ENCODE measurements around the gene SUFU. TPM values are rescaled to one million over a fixed set of nuclear protein-coding genes. Genes with fewer than 3 reads are reported as not detected.

Gene SUFU
- total RNA-seq, 1 donor from 2014 or later = 2.9 TPM

DNA sequence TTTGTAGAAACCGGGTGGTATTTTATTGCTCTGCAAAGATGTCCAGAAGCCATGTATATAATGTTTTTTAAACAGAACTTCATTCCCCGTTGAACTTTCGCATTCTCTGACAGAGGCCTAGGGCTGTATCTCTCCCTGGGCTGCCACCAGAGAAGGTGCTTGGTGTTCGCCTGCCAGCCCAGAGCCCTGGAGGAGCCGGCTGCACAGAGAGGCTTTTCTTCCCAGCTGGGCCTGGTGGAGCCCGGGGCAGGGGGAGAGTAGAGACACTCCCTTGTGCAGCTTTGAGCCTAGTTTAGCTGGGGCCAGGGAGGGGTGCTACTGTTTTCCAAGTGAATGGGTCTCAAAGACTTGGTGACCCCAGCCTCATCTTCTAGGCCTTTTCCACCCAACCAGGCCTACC is 126.9 kb downstream of the SUFU start:
- DNase-seq (ENCODE audit: low spot score in 2 of 2) (no peak), FAIRE-seq (no peak)

DNA sequence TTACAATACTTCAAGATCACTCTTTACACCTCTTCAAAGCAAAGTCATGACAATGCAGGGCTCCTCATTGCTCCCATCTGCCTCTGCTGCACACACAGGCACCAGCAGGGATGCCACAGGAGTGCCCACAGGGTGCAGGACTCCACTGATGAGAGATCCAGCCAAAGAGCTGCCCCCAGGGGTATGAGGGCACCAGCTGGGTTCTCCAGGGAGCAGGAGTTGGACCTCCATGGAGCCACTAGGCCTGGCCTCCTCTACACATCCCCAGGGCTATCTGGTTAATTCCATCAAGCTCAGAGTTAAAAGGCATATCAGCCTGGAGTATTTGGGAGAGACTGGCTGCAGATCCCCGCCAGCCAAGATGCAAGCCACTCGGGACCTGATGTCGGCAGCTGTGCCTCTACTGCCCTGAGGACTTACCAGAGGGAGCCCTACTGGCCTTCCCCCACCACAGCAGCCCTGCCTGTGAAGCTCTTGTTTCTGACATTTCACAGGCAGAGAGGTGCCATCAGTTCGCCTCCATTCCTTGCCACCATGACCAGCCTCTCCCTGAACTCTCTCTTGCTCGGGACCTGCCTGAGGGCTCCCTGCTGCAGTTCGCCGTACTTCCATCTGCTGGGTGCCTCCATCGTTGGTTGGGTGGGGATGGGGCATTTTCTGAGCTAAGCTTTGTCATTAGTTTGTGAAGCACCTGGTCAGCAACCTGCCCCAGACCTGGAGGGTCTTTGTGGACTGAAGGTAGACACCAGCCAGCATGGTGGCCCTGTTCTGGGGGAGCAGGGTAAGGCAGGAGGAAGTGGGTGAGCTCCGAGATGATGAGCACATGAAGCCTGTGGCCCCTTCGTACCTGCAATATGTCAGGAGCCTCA is 128.0 kb downstream of the SUFU start:
- no peak for DNase-seq (ENCODE audit: low spot score in 2 of 2)
- FAIRE-seq = no peak

DNA sequence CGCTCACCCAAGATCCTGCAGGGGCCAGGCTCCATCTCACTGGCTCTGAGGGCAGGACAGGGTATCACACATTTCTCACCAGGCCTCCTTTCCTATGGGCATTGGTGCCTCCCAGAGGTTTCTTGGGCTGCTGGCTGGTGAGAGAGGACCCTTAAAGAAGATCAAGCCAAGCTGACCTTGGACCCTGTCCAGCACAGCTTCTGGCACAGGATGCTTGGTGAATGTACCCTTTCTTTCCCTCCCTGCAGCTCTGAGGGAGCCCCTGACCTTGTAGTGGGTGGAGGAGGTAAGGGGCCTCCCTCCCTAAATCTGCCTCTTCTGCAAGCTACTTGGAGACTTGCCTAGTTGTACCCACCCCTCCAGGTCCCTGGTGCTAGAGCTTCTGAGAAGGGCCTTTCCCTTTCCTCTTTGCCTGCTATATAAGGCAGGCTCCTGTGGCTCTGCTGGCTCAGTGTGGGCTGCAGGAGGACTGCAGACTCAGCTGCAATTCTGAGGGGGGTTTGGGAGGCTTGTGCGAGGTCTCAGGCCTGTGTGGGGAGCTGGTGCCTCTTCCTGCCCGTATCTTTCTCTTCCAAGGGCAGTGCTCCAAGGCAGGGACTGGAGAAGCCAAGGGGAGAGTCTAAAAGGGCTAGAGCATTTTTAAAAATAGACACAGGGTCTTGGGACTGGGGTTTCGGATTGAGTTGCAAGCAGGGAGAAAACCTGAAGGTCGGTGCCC is 128.8 kb downstream of the SUFU start:
- DNase-seq (ENCODE audit: low spot score in 2 of 2) = no peak
- FAIRE-seq = no peak

DNA sequence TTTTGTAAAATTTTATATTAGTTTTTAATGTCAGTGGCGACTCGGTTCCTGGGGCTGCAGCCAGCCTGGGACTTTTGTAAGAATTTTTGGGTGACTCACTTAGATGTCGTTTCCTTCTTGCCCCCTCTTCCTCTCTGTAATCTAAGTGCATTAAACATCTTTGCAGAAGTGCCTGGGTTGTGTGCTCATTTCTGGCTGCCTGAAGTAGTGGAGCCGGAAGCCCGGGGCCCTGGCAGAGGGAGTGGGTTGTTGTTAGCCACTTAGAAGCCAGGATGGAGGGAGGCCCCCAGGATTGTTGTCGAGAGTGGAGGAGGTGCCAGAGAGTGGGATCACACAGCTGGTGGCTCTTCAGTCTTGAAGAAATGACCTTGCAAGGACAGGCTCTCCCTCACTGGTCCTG is 129.5 kb downstream of the SUFU start:
- DNase-seq (ENCODE audit: low spot score in 2 of 2) = no peak
- FAIRE-seq = no peak

DNA sequence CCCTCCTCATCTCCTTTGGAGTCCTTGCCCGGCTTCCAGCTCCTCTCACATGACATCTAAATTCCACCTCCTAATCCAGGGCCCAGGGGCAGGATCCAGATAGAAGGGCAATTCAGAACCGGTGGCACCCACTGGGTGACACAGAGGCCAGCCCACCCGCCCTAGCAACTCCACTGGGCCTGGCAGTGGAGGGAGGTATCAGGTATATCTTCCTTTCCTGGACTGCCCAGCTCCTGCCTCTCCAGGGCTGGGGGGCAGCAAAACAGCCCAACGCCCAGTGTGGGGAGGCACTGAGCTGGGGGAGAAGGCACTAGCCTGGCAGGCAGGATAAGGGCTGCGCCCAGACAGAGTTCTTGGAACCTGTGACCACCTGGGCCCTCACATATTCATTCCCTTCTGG is 130.1 kb downstream of the SUFU start:
- DNase-seq (ENCODE audit: low spot score in 2 of 2) (no peak), FAIRE-seq (no peak)

DNA sequence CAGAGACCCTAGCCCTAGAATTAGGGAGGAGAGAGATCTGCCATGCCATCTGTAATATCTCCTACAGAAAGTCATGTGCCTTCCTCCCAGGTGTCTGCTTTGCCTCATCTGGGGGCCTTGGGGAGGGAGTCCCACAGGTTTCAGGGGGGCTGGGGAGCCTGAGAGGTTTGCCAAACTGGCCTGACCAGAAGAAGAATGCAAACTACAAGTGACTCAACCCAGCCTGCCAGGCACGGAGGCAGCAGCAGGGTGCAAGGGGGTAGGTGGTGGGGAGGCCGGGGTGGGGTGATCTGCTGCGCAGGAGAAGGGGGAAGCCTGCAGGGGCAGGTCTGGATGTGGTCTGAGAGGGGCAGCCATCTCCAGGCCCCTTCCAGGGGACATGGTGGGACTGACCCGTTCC is 130.9 kb downstream of the SUFU start:
- FAIRE-seq (no peak), DNase-seq (ENCODE audit: low spot score in 2 of 2) (no peak)

DNA sequence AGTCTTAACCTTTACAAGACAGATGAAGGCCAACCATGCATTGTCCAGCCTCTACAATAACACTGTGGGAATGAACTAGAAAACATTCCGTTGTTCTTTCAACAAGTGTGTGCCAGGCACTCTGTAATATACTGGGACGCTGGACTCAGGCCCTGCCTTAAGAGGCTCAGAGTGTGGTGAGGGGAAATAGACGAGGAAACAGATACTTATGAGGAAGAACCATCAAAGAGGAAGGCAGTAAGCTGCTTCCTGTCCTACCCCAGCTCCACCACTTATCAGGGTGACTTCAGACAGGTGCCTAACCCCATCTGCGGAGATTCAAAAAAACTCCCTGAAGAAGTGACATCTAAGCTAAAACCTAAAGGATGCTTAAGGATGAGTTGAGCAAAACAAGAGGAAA is 131.6 kb downstream of the SUFU start:
- FAIRE-seq (no peak), DNase-seq (ENCODE audit: low spot score in 2 of 2) (no peak)

DNA sequence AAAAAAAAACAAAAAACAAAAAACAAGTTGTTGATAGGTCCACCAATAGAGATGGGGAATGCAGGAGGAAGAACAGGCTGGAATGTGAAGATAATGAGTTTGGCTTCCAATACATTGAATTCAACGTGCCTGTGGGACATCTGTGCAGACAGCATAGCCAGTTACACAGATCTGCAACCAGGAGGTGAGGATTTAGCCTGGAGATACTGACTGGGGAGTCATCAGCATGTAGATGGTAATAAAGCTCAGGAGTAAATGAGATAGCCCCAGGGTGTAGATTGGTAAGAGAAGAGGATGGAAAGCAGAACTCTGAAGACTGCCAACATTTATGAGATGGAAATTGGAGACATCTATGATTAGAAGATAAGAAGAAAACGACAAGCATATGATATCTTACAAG is 135.8 kb downstream of the SUFU start:
- FAIRE-seq (no peak), DNase-seq (ENCODE audit: low spot score in 2 of 2) (no peak)

DNA sequence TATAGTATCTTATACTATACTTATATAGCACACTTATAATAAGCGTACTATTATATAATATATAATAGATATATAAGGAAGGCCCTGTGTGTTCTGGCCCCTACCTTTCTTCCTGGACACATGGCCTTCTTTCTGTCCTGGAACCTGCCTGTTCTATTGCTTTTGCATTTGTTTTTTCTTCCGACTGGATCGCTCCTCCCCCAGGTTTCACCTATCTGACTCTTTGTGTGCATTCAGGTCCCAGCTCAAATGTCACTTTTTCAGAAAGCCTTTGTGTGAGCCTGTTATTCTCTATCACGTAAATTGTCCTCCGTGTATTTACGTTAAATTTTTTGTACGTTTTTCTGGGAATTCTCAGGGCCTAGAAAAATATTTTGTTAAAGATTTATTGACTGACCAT is 137.6 kb downstream of the SUFU start:
- FAIRE-seq = no peak
- no peak for DNase-seq (ENCODE audit: low spot score in 2 of 2)

DNA sequence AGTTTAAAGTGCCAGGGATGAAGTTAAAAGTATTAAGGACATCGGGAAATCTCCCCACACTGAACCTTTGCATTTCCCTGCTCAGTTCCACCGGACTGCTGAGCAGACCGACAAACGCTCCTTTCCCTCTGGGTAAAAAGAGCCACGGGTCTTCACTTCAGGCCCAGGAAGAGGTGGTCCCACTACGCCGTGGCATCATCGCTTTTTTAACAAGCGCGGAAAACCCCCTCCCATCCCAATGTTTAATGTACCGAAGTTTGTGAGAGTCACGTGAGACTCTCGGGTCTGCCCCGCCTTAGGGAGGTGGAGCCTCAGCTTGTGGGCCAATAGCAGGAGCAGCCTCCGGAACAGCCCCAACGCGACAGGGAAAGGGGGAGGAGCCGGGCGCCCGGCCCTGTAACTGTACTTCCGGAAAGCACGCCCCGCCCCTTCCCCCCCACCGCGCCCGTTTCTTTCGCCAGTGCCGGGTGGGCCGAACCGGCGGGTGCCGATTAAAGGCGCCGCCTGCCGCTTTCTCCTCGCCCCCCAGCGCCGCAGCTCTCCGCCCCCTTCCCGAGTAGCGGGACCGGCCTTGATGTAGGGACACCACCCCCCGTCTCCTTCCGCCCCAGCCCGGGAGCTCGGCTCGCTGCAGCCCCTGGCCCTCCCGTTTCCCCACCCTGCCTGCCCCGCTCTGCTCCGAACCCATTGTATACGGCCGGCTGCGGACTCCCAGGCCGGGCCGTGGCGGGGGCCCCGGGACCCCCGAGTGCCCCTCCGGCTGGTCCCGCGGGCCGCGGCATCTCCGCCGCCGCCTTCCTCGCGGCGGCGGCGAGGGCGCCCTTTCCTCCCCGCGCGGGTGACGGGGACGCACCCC is 138.3 kb downstream of the SUFU start:
- FAIRE-seq (peak; percentile 72), DNase-seq (ENCODE audit: low spot score in 2 of 2) (peak; percentile 93 to 95)

DNA sequence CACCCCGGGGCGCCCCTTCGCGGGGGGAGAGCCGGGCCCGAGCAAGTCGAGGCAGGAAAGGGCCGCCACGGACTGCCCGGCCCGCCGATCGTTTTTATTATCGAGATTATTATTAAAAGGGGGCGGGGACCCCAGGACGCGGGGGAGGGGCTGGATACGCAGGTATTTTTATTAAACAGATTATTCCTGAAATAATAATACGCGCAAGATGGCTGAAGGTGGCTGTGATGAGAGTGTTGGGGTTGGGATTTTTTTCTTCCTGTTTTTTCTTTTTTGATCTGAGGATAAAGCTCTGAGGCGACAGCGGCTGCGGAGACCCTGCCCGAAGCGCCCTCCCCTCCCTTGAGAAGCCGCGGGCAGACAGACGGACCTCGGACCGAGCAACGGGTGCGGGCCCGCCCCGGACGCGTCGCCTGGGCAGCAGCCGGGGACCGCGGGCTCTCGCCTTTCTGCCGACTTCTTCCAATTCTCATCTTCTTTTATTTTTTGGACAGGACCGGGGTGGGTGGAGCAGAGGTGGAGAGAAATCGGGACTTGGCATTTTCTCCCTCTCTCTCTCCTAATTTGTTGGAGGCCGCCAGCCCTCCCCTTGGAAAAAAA is 139.1 kb downstream of the SUFU start:
- FAIRE-seq (no peak), DNase-seq (ENCODE audit: low spot score in 2 of 2) (peak in 1 of 2 donors; percentile 64)

DNA sequence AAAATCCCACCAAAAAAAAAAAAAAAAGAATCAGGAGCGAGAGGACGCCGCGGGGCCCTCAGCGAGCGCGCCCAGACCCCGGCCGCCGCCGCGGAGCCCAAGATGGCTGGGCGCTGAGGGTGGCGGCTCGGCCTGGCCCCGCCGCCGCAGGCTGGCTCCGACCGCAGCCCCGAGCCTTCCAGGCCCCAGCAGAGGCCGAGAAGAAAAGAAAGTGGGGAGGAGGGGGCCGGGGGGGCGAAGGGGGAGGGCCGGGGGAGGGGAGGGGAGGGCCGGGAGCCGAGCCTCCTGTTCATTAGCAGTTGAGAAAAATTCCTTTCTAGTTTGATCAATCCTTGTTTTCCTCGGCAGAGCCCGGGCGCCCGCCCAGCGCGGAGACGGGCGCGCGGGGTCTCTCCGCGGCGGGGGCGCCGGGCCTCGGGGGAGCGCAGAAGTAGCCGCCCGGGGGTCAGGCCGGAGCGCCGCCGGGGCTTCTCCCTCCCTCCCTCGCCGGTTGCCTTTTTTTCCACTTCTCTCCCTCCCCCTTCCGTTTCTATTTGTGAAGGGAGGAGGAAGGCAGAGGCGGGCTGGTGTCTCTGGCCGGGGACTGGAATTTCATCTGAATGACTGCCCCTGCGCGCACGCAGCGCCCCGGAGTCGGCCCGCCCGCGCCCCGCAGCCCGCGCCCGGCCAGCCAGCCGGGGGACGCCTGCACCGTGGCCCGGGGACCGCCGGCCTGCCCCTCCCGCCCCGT is 139.7 kb downstream of the SUFU start:
- DNase-seq (ENCODE audit: low spot score in 2 of 2) = peak in 1 of 2 donors; percentile 77
- FAIRE-seq = no peak

DNA sequence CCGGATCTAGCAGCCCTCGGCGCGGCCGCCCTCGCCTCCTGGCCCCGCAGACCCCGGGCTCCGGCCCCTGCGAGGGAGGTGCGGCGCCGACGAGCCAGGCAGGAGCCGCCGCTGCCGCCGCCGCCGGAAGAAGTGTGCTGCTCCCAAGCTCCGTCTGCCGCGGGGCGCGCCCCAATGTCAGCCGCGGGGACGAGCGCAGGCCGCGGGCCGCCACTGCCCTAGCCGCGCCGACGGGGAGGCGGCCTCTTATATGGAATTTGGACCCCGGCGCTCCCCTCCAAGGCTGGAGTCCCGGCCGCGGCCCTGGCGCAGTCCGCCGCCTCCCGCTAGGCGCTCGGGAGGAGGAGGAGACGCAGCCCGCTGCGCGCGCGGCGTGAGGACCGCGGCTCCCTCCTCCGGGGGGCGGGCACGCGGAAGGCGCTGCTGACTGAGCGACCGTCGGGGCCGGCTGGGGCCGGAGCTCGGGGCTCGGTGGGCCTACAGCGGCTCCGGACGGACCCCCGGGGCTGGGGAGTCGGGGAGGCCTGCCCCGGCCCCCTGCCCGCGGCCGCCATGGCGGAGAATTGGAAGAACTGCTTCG is 140.4 kb downstream of the SUFU start, which contains the start of gene TRIM8:
TSS of gene TRIM8 (plus strand) at position 414 of the 580 bp plus-strand sequence. CDS start at position 553, 139 bp downstream.
- no peak for FAIRE-seq
- DNase-seq (ENCODE audit: low spot score in 2 of 2) = no peak

DNA sequence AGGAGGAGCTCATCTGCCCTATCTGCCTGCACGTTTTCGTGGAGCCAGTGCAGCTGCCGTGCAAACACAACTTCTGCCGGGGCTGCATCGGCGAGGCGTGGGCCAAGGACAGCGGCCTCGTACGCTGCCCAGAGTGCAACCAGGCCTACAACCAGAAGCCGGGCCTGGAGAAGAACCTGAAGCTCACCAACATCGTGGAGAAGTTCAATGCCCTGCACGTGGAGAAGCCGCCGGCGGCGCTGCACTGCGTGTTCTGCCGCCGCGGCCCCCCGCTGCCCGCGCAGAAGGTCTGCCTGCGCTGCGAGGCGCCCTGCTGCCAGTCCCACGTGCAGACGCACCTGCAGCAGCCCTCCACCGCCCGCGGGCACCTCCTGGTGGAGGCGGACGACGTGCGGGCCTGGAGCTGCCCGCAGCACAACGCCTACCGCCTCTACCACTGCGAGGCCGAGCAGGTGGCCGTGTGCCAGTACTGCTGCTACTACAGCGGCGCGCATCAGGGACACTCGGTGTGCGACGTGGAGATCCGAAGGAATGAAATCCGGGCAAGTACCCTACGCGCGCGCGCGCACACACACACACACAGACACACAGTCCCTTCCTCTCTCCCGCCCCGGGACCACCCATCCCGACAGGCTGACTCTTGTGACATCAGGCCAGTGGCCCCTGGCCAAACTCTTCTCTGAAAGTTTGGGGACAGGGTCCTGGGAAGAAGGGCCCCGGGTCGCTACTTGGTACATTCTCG is 141.0 kb downstream of the SUFU start:
- DNase-seq (ENCODE audit: low spot score in 2 of 2) (peak in 1 of 2 donors; percentile 62), FAIRE-seq (no peak)

DNA sequence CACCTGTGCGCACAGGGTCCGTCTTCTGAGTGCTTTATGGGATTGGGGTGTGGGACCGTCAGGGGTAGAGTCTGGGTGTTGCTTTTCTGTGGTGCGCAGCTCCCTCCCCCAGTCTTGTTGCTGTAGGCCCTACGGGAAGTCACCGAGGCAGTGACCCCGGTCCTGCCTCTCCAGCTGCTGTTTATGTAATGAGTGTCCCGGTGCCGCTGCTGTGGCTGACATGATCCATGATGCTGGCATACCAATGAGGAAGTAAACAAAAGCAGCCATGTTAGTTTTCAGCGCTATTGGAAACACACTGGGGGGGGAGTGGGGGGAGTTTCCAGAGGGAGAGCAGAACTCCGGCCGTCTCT is 141.6 kb downstream of the SUFU start:
- peak in 1 of 2 donors; percentile 60 for DNase-seq (ENCODE audit: low spot score in 2 of 2)
- FAIRE-seq = no peak

DNA sequence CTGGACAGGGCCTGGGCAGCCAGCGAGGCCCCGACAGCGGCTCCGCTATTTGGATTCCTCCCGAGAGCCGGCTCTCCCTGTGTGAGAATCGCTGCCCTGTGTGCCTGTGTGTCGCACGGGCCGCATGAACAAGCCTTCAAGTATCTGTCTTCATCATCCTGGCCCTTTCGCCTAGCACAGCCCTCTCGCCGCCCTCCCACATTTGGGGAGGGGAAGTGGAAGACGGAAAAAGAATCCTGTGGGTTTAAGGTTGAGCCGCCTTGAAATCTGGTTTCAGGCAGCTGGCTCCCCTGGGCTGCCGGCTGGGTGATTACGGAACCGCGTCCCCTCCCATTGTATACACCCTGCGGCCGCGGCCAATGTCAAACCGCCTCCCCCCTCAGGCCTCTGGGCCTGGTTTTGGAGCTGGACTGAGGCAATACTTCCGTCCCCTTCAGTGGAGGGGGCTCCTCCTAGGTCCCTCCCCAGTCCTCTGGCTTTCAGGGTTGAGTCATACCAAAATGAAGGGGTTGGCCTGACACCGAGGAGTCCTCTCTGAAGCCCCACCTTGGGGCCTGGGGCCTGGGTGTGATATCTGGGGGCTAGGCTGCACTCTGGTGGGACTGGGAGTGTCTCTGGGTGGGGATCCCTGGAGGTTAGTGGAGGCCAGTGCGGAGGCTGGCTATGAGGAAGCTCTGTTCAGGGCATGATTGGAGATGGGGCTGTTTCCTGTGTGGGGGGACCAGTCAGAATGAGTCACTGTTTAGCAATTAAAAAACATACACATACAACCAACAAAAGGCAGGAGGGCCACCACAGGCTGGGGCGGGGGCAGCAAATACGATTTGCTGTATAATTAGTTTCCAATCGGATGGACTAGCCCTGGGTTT is 142.2 kb downstream of the SUFU start:
- FAIRE-seq (no peak), DNase-seq (ENCODE audit: low spot score in 2 of 2) (peak in 1 of 2 donors; percentile 70)

DNA sequence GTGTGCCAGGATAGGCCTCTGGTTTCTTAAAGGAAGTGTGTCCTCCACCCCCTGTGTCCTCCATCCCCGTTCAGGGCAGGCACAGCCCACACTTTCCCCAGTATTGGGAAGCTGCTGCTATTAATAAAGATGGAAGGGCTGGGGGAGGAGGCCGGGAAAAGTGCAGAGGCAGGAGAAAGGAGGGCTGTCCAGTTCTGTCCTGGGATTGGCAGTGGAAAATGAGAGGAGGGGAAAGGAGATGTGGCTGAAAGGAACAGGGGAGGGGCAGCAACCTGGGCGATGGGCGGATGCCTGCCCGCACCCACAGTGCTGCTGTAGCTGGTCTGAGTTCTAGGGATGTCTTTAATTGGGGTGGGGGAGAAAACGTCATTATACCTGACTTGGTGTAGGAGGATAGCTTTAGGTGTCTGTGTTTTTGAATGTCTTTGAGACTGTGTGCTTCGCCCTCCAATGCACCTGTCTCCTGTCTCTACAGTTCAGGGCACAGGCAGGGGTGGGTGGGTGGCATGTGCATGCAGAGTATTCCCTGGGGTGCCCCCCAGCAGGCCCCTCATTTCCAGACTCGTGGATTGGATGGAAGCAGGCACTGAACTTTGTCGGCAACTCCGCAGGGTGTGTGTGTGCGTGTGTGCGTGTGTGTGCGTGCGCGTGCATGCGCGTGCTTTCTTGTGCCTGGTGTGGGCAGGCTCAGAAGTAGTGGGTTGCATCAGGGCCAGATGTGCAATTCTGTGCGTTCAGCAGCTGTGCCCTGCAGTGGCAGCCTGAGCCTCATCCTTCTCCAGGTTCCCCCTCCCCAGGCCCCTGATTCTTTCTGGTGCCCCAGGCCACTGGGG is 143.1 kb downstream of the SUFU start:
- DNase-seq (ENCODE audit: low spot score in 2 of 2) (no peak), FAIRE-seq (no peak)
